HepG2 (cell line): Measurements from ENCODE around the gene CFAP97D1. TPM values are rescaled to one million over a fixed set of nuclear protein-coding genes. Genes with fewer than 3 reads are reported as not detected.

Source experiments
- ATF4 ChIP-seq, 2 experiments: fragments of 450-650 bp in 1 of 2; sonication (generic) in 1 of 2; formaldehyde crosslinking; IDR thresholded peaks; 2 replicates each; pipeline versions ENCODE4 v1.5.0 to v1.8.0; 2020 to 2022; ENCODE audit warnings: mild to moderate bottlenecking in 1 of 2, missing genetic modification reagents in 1 of 2
- CREBL2 ChIP-seq: sonication (generic); formaldehyde crosslinking; IDR thresholded peaks from 2 replicates; pipeline ENCODE4 v1.8.1; 2023; ENCODE audit warnings: missing genetic modification reagents, mild to moderate bottlenecking, borderline replicate concordance
- CTCF ChIP-seq: sonication (generic); formaldehyde crosslinking; IDR thresholded peaks from 2 replicates; pipeline ENCODE4 v1.5.0; 2020; ENCODE audit warnings: mild to moderate bottlenecking, missing genetic modification reagents, moderate library complexity
- EP300 ChIP-seq, 3 experiments: sonication (generic) in 1 of 3; formaldehyde crosslinking in 1 of 3; IDR thresholded peaks; 2 replicates each; pipeline versions ENCODE4 v1.5.1 to v1.6.1; 2011 to 2020; ENCODE audit warnings: low read depth in 2 of 3, low read length in 2 of 3, borderline replicate concordance in 1 of 3, improper control_type of control experiment in 1 of 3, mild to moderate bottlenecking in 1 of 3, missing genetic modification reagents in 1 of 3, moderate library complexity in 1 of 3
- ETV5 ChIP-seq: IDR thresholded peaks from 2 replicates; pipeline ENCODE4 v1.6.1; 2018; ENCODE audit warnings: missing biosample characterization, missing genetic modification reagents, inconsistent platforms, borderline replicate concordance
- FOXA1 ChIP-seq, 2 experiments: fragments of 450-650 bp in 1 of 2; sonication (generic) in 1 of 2; formaldehyde crosslinking in 1 of 2; IDR thresholded peaks; 2 replicates each; pipeline versions ENCODE4 v1.4.0 to v1.6.1; 2016 to 2020; ENCODE audit warnings: missing genetic modification reagents in 1 of 2
- FOXK1 ChIP-seq: sonication (generic); formaldehyde crosslinking; IDR thresholded peaks from 2 replicates; pipeline ENCODE4 v1.4.0; 2020; ENCODE audit warnings: low read depth, missing genetic modification reagents, borderline replicate concordance
- IRF2 ChIP-seq: IDR thresholded peaks from 2 replicates; pipeline ENCODE4 v1.6.1; 2018; ENCODE audit warnings: missing genetic modification reagents, missing compliant biosample characterization
- KAT8 ChIP-seq: IDR thresholded peaks from 2 replicates; pipeline ENCODE4 v1.6.1; 2016; ENCODE audit warnings: missing genetic modification reagents, missing compliant biosample characterization
- NBN ChIP-seq: fragments of 450-650 bp; conservative IDR thresholded peaks from 2 replicates; pipeline ENCODE4 v1.6.1; 2017
- RFX3 ChIP-seq: IDR thresholded peaks from 2 replicates; pipeline ENCODE4 v1.6.1; 2016; ENCODE audit warnings: missing biosample characterization, missing genetic modification reagents
- RXRB ChIP-seq: IDR thresholded peaks from 2 replicates; pipeline ENCODE4 v1.6.1; 2016; ENCODE audit warnings: borderline replicate concordance, missing genetic modification reagents, missing compliant biosample characterization
- SALL1 ChIP-seq: sonication (generic); formaldehyde crosslinking; IDR thresholded peaks from 2 replicates; pipeline ENCODE4 v1.8.0; 2022; ENCODE audit warnings: mild to moderate bottlenecking, missing genetic modification reagents
- SALL2 ChIP-seq: sonication (generic); formaldehyde crosslinking; IDR thresholded peaks from 2 replicates; pipeline ENCODE4 v1.8.1; 2023; ENCODE audit warnings: mild to moderate bottlenecking, missing genetic modification reagents, inconsistent platforms
- SP5 ChIP-seq: IDR thresholded peaks from 2 replicates; pipeline ENCODE4 v1.6.1; 2016; ENCODE audit warnings: low read depth, borderline replicate concordance
- TP53 ChIP-seq: sonication (generic); formaldehyde crosslinking; conservative IDR thresholded peaks from 2 replicates; pipeline ENCODE4 v1.4.0; 2020; ENCODE audit warnings: missing genetic modification reagents
- ZBTB43 ChIP-seq: sonication (generic); formaldehyde crosslinking; conservative IDR thresholded peaks from 2 replicates; pipeline ENCODE4 v1.4.0; 2020; ENCODE audit warnings: missing genetic modification reagents
- ZIK1 ChIP-seq: sonication (generic); formaldehyde crosslinking; IDR thresholded peaks from 2 replicates; pipeline ENCODE4 v1.5.0; 2020; ENCODE audit warnings: mild to moderate bottlenecking, low read depth, missing genetic modification reagents, borderline replicate concordance
- ZNF776 ChIP-seq: sonication (generic); formaldehyde crosslinking; IDR thresholded peaks from 2 replicates; pipeline ENCODE4 v1.4.0; 2020; ENCODE audit warnings: mild to moderate bottlenecking, missing genetic modification reagents
- polyA plus RNA-seq, 8 experiments: library from polyadenylated mRNA; depleted of rRNA in 3 of 8; stranded (reverse) in 7 of 8; unstranded in 1 of 8; fragments of >200 nt; fragmentation: Illumina TruSeq in 4 of 8; extraction: Trizol in 4 of 8; gene quantifications; 2 replicates each; pipeline versions ENCODE4 v1.2.1 to v1.2.3, GENCODE V29; 2011 to 2016; ENCODE audit warnings: low read depth in 4 of 8, missing spikeins in 1 of 8, mixed read lengths in 1 of 8; ENCODE audit not compliant: insufficient read depth in 1 of 8
- total RNA-seq, 5 experiments: library from RNA; depleted of rRNA; stranded (reverse); fragments of >200 nt; fragmentation: Illumina TruSeq; extraction: Trizol; gene quantifications; 2 replicates each; pipeline ENCODE4 v1.2.3, GENCODE V29; 2016; ENCODE audit warnings: low read depth in 1 of 5
- TF ChIP-seq, protein P1 (sequence below): sonication (generic); formaldehyde crosslinking; IDR thresholded peaks from 2 replicates; pipeline ENCODE4 v1.5.0; 2020; ENCODE audit warnings: missing genetic modification reagents
- TF ChIP-seq, protein P2 (sequence below): sonication (generic); formaldehyde crosslinking; IDR thresholded peaks from 2 replicates; pipeline ENCODE4 v1.4.0; 2020; ENCODE audit warnings: missing genetic modification reagents
- TF ChIP-seq, protein P3 (sequence below): IDR thresholded peaks from 2 replicates; pipeline ENCODE4 v1.6.1; 2012; ENCODE audit warnings: inconsistent platforms

Gene CFAP97D1
- total and polyA plus RNA-seq, 2 of the 13 experiments (the other 11 are each of a cell fraction or from before 2014, with no cell fraction given), result 0.02 TPM; not detected in 1

DNA sequence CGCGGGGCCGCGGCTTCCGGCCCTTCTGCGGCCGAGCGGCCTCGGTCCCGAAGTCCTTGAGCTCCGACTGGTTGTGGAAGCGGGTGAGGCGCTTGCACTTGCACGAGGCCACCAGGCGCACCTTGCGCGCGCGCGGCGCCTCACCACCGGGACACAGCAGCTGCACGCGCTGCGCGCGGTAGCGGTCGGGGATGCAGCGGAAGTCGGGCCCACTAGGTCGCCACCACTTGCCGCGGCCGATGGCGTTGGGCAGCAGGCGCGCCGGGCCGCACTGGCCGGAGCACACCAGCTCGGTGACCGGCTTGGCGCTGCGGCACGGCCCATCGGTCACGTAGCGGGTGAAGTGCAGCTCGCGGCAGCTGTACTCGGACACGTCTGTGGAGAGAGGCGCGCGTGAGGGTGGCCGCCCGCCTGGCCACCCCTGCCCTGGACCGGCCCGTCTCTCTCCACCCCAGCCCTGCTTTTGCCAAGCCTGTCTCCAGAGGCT, 24.8 kb upstream of the CFAP97D1 start (continued):
- TF ChIP-seq, protein P1, sequence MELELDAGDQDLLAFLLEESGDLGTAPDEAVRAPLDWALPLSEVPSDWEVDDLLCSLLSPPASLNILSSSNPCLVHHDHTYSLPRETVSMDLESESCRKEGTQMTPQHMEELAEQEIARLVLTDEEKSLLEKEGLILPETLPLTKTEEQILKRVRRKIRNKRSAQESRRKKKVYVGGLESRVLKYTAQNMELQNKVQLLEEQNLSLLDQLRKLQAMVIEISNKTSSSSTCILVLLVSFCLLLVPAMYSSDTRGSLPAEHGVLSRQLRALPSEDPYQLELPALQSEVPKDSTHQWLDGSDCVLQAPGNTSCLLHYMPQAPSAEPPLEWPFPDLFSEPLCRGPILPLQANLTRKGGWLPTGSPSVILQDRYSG (CRISPR knock-in tag), result no peak
- TF ChIP-seq RXRB (CRISPR knock-in tag), result no peak
- TF ChIP-seq ZNF776 (CRISPR knock-in tag), result peak; percentile 84; the same call in 1 of the 2 replicates
- TF ChIP-seq, protein P2, sequence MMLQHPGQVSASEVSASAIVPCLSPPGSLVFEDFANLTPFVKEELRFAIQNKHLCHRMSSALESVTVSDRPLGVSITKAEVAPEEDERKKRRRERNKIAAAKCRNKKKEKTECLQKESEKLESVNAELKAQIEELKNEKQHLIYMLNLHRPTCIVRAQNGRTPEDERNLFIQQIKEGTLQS (CRISPR knock-in tag), result no peak
- peak; percentile 25; the same call in 1 of the 2 replicates for TF ChIP-seq ETV5
- 0 out of 2 replicates have a peak, but pooled peaks have one; percentile 22 for TF ChIP-seq ZBTB43 (CRISPR knock-in tag)
- TF ChIP-seq FOXA1 (IDR thresholded peaks at IDR 0.05), result no peak
- TF ChIP-seq FOXA1 (CRISPR knock-in tag; IDR thresholded peaks at IDR 0.05), result no peak
- no peak for TF ChIP-seq ATF4 (CRISPR knock-in tag; IDR thresholded peaks at IDR 0.05)
- no peak for TF ChIP-seq EP300 (IDR thresholded peaks at IDR 0.05; ENCODE audit: low read depth in 2 of 2, low read length in 2 of 2)
- TF ChIP-seq EP300 (CRISPR knock-in tag; IDR thresholded peaks at IDR 0.05; ENCODE audit: borderline replicate concordance), result no peak
- TF ChIP-seq FOXK1, result no peak
- TF ChIP-seq KAT8 (CRISPR knock-in tag), result no peak
- TF ChIP-seq CREBL2 (CRISPR knock-in tag), result no peak
- 0 out of 2 replicates have a peak, but pooled peaks have one; percentile 43 for TF ChIP-seq SALL1 (CRISPR knock-in tag)
- TF ChIP-seq ZIK1, result no peak
- TF ChIP-seq RFX3 (CRISPR knock-in tag), result no peak
- TF ChIP-seq CTCF (CRISPR knock-in tag), result peak; percentile 29; the same call in 1 of the 2 replicates
- TF ChIP-seq, protein P3, sequence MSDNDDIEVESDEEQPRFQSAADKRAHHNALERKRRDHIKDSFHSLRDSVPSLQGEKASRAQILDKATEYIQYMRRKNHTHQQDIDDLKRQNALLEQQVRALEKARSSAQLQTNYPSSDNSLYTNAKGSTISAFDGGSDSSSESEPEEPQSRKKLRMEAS, result peak; percentile 80
- TF ChIP-seq TP53, result no peak
- no peak for TF ChIP-seq SP5 (CRISPR knock-in tag)
- TF ChIP-seq NBN, result no peak
- no peak for TF ChIP-seq IRF2 (CRISPR knock-in tag)
- TF ChIP-seq SALL2 (CRISPR knock-in tag), result no peak
